Astrocyte (in vitro differentiated cells and primary cell): ENCODE measurements around the gene IBSP.

Source experiments
- CTCF ChIP-seq: IDR thresholded peaks from 2 replicates; pipeline ENCODE4 v1.5.1; 2011; ENCODE audit warnings: low read depth, mild to moderate bottlenecking, inconsistent platforms, low read length, moderate library complexity; ENCODE audit not compliant: insufficient read depth
- EZH2 ChIP-seq: IDR thresholded peaks from 2 replicates; pipeline ENCODE4 v1.6.1; 2012; ENCODE audit warnings: mild to moderate bottlenecking, low read length, inconsistent platforms; ENCODE audit not compliant: insufficient read depth

DNA sequence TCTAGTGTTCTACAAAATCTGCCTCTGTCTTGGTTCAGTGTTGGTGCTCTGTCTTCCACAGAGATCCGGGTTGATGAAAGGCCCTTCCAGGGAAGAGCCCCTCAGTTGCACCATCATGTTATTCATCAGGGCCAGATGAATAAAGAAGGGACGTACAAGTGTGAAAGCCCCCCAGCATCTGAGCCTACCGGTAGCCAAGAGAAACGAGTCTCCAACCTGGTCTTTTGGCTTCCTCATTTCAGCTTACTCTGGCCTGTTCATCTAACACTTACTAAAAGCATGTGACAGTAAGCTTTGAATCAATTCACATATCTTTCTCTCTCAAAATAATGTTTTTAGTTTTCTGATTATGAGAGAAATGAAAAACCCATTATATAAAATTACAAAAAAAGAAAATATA lies 52.6 kb downstream of the IBSP start:
- TF ChIP-seq CTCF (no peak), EZH2 (no peak)
